ENCODE results near the gene LRRK1.
"Not testable (repeated sequence)": the region's sequence is repeated elsewhere in the genome, so short reads cannot be mapped to it uniquely, and the experiment has no call there.

The LRRK1 gene

GRCh38 chr15:101092867-101093202 is 173.7 kb downstream of the LRRK1 start:
- no peak for DNase-seq (ENCODE audit: low read depth in 2 of 2)

DNA sequence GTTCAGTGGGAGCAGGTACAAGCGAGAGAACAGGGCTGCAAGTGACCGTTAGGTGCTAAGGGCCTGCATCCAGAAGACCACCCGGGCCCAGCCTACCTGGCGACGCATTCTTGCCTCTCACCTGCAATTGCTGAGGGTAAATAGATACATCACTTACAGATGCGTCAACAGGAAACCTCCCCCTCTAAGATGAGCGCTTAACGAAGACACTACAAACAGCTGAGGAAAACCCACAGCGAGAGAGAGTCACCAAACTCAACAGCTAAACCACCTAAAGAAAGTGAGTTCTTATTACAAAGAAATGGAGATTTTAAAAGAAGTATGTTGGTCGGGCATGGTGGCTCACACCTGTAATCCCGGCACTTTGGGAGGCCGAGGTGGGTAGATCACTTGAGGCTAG is 174.8 kb downstream of the LRRK1 start:
- no peak for DNase-seq (ENCODE audit: low read depth in 2 of 2)

DNA sequence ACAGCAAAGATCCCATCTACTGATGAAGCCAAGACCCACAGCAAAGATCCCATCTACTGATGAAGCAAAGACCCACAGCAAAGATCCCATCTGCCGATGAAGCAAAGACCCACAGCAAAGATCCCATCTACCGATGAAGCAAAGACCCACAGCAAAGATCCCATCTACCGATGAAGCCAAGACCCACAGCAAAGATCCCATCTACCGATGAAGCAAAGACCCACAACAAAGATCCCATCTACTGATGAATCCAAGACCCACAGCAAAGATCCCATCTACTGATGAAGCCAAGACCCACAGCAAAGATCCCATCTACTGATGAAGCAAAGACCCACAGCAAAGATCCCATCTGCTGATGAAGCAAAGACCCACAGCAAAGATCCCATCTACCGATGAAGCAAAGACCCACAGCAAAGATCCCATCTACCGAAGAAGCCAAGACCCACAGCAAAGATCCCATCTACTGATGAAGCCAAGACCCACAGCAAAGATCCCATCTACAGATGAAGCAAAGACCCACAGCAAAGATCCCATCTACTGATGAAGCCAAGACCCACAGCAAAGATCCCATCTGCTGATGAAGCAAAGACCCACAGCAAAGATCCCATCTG is 176.7 kb downstream of the LRRK1 start:
- DNase-seq (ENCODE audit: low read depth in 2 of 2), result not testable (repeated sequence)

DNA sequence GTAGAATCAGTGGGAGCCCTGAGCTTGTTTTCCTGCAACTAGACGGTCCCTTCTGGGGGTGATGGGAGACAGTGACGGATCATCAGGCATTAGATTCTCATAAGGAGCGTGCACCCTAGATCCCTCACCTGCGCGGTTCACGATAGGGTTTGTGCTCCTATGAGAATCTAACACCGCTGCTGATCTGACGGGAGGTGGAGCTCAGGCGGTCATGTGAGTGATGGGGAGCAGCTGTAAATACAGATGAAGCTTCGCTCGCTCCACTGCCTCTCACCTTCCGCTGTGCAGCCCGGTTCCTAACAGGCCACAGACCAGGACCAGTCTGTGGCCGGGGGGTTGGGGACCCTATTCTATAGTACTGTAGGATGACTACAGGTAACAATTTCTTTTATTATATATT is 178.0 kb downstream of the LRRK1 start:
- no peak for DNase-seq (ENCODE audit: low read depth in 2 of 2)

GRCh38 chr15:101099183-101099582 is 180.0 kb downstream of the LRRK1 start:
- no peak for DNase-seq (ENCODE audit: low read depth in 2 of 2)

- no peak for DNase-seq (ENCODE audit: low read depth in 2 of 2)
Measured at GRCh38 chr15:101100118-101100517, 181.0 kb downstream of the LRRK1 start.

GRCh38 chr15:101100593-101101442 is 181.7 kb downstream of the LRRK1 start:
- DNase-seq (ENCODE audit: low read depth in 2 of 2), result no peak

DNA sequence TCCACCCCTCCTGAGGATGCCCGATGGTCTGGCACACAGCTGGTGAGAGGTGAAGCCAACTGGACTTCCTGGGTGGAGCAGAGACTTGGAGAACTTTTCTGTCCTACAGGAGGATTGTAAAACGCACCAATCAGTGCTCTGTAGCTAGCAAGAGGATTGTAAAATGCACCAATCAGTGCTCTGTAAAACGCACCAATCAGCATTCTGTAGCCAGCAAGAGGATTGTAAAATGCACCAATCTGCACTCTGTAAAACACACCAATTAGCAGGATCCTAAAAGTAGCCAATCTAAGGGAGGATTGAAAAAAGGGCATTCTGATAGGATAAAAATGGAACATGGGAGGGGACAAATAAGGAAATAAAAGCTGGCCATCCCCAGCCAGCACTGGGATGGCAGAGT is 182.5 kb downstream of the LRRK1 start:
- no peak for DNase-seq (ENCODE audit: low read depth in 2 of 2)

- no peak for DNase-seq (ENCODE audit: low read depth in 2 of 2)
Measured at GRCh38 chr15:101102746-101103145, 183.6 kb downstream of the LRRK1 start.

DNA sequence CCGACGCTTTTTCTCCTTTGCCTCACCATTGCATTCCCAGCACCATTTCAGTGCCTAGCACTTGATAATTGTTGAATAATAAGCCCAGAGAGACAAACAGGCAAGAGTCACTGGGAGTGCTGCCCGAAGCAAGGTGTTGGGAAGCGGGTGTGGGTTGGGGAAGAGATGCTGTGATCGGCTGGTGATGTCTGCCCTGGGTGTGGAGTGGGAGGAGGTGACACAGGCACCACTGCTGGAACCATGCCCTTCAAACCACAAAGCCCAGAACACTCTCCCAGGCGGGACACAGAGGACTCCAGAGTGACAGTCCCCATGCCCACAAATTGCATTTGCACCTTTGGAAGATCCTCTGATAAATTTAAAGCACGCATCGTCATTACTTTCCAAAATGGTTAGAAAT is 184.4 kb downstream of the LRRK1 start:
- DNase-seq (ENCODE audit: low read depth in 2 of 2), result no peak

GRCh38 chr15:101104141-101104540 is 185.0 kb downstream of the LRRK1 start:
- DNase-seq (ENCODE audit: low read depth in 2 of 2), result no peak

DNA sequence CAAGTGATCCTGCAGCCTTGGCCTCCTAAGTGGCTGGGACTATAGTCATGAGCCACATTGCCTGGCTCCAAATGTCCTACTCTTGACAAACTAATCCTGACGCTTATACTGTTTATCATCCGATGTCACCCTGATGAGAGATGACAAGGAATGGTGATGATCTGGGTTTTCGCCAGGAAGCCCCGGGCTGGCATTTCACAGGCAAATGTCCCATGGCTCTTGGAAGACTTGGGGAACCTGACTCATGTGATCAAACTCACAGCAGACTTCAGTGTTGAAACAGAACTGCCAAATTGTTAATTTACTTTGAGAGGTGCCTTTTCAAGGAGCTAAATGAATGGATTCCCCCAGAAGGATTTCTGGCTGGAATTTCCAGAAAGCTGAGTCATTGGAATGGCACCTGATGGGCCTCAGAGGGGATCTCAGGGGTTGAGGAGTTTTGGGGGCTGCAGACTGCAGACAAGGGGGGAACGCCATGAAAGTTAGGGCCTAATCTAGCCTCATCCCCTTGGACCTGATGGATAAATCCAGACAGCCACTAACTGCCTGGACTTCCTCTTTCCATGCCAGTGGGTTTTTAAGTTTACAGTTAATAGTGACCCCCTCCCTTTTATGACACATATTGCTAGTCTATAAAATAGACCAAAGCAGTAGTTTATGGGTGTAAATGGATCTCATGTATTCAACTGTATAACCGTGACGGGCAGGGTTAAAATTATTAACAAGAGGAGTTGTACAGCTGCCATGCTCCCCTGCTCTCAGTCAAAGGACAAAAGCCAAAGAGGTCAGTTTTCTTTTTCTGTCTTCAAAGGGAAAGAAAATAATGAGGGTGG is 186.1 kb downstream of the LRRK1 start:
- no peak for DNase-seq (ENCODE audit: low read depth in 2 of 2)

GRCh38 chr15:101107101-101107500 is 187.9 kb downstream of the LRRK1 start:
- no peak for DNase-seq (ENCODE audit: low read depth in 2 of 2)

DNA sequence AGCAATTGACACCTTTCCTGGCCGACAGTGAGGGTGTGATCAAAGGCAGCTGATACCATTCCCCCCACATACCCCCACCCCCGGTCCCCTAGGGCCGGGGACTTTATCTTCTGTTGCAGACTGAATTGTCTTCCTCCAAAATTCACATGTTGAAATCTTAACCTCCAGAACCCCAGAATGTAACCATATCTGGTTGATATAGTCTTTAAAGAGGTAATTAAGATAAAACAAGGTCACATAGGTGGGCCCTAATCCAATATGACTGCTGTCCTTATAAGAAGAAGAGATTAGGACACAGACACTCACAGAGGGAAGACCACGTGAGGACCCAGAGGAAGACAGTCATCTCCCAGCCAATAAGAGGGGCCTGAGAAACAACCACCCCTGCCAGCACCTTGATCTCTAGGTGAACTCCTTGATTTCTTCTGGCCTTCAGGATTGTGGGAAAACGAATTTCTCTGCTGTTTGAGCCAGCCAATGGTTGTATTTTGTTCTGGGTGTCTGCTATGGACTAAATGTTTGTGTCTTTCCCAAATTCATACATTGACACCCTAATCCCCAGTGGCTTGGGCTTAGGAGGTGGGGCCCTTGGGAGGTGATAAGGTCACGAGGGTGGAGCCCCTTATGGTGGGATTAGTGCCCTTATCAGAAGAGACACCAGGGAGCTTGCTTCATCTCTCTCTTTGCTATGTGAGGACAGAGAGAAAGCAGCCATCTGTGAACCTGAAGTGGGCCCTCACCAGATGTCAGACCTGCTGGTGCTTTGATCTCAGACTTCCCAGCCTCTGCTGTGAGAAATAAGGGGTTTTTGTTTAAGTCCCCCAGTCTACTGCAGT is 188.7 kb downstream of the LRRK1 start:
- DNase-seq (ENCODE audit: low read depth in 2 of 2), result no peak

DNA sequence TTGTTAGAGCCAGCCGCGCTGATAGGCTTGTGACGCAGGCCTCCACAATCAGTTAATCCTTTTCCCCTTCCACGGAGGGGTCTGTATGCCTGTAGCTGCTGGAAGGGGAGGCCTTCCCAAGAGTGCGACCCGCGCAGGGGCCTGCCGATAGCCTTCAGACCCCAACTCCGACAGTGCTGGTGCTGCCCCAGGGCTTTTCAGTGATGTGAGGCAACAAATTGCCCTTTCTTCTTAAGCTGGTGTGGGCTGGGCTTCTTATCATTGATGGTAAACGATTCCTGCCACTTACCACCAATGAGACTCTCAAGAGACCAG is 189.3 kb downstream of the LRRK1 start:
- DNase-seq (ENCODE audit: low read depth in 2 of 2), result no peak

DNA sequence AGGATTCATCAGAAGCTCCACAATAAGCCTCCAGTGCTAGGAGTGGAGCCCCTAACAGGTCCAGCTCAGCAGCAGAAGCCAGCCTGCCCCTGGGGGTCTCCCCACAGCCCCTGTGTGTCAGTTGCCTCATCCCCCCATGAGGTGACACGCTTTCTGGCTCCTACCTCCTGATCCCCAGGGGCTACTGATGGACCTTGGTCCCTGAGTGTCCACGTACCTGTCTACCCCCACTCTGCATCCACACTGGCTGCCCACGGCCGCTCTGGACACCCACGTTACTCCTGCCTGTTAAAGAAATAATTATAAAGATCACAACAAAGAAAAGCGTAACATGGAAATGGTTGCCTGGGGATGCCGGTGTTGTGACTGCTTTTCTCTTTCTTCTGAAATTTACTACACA is 189.6 kb downstream of the LRRK1 start:
- no peak for DNase-seq (ENCODE audit: low read depth in 2 of 2)

- DNase-seq (ENCODE audit: low read depth in 2 of 2), result no peak
Measured at GRCh38 chr15:101110681-101111569, 191.8 kb downstream of the LRRK1 start.

- DNase-seq (ENCODE audit: low read depth in 2 of 2), result no peak
Measured at GRCh38 chr15:101111570-101112262, 192.6 kb downstream of the LRRK1 start.

GRCh38 chr15:101112336-101113113 is 193.4 kb downstream of the LRRK1 start:
- DNase-seq (ENCODE audit: low read depth in 2 of 2), result no peak

Measured in stimulated activated CD4-positive, alpha-beta T cell treated with anti-CD3 and anti-CD28 coated beads, Interleukin-15, amount 100 ng/mL, for 48 hours (primary cell).